Measurements from ENCODE around the gene C1orf159. TPM values are rescaled to one million over a fixed set of nuclear protein-coding genes. Genes with fewer than 3 reads are reported as not detected.
A peak's percentile ranks its signal among the peaks of the same experiment; 100 is the strongest.

Gene C1orf159
- 9.8 TPM for polyA plus RNA-seq (2013, experiment 1 of 2)
- polyA plus RNA-seq (2013, experiment 2 of 2): 13.0 TPM

- Histone ChIP-seq H3K27me3 (ENCODE audit: insufficient read depth, low read length) (peaks cover 27% of the 10 kb centered on the region), H3K27ac (ENCODE audit: low read depth, low read length) (no peak within 1 kb of the TSS), H3K9me3 (ENCODE audit: insufficient read depth, low read depth, low read length) (peaks cover 5% of the 10 kb centered on the region; the same call in 1 of the 2 replicates), H3K4me3 (ENCODE audit: low read length) (peak within 1 kb of the TSS; percentile 77), H3K9ac (ENCODE audit: low read depth, low read length) (peak within 1 kb of the TSS; percentile 55), H3K36me3 (ENCODE audit: insufficient read depth, low read length) (peaks cover 15% of the 10 kb centered on the region; the same call in 1 of the 2 replicates), H3K4me1 (ENCODE audit: insufficient read depth, low read length) (0 out of 2 replicates have a peak, but pooled peaks cover 2% of the 10 kb centered on the region)
- WGBS: under 1% methylated on average over 128 of the region's 128 CpGs
These were observed at the start of gene C1orf159 for GRCh38 chr1:1115786-1116700. TSS of gene C1orf159 (minus strand) at chr1:1116089. CDS start at chr1:1091543, 24,546 bp downstream.

DNA sequence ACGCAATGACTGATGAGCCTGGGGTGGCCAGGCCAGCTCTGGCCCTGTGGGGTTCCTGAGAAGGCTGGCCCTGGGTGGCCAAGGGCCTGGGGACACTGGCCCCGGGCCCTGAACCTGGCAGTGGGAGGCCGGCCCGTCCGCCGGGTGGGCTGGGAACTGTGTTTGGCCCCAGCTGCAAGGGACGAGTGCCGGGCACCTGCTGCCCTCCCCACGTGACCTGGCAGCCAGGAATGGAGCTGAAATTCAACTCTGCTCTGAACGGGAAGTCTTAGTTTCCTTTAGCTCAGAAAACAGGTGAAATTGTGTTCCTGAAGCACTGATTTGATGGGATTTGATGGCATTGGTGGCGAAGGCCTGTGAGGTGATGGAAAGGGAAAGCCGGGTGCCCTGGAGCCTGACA, 49.6 kb upstream of the C1orf159 start:
- Histone ChIP-seq H3K9ac (ENCODE audit: low read depth, low read length) (no peak overlapping the region; the same call in 1 of the 2 replicates), H3K27me3 (ENCODE audit: insufficient read depth, low read length) (no peaks in the 10 kb centered on the region), H3K36me3 (ENCODE audit: insufficient read depth, low read length) (no peaks in the 10 kb centered on the region), H3K4me1 (ENCODE audit: insufficient read depth, low read length) (peaks cover 7% of the 10 kb centered on the region; the same call in 1 of the 2 replicates), H3K4me3 (ENCODE audit: low read length) (no peak overlapping the region), H3K27ac (ENCODE audit: low read depth, low read length) (no peak overlapping the region), H3K9me3 (ENCODE audit: insufficient read depth, low read depth, low read length) (no peaks in the 10 kb centered on the region)
- 87% methylated on average over 12 of the region's 12 CpGs for WGBS

GRCh38 chr1:1164701-1165451, 49.0 kb upstream of the C1orf159 start:
- H3K27me3 ChIP-seq (ENCODE audit: insufficient read depth, low read length): no peaks in the 10 kb centered on the region
- no peak overlapping the region for H3K4me3 ChIP-seq (ENCODE audit: low read length)
- H3K4me1 ChIP-seq (ENCODE audit: insufficient read depth, low read length): peaks cover 7% of the 10 kb centered on the region; the same call in 1 of the 2 replicates
- WGBS: 68% methylated on average over 48 of the region's 48 CpGs
- no peak overlapping the region; the same call in none of the 2 replicates for H3K27ac ChIP-seq (ENCODE audit: low read depth, low read length)
- no peaks in the 10 kb centered on the region for H3K36me3 ChIP-seq (ENCODE audit: insufficient read depth, low read length)
- H3K9me3 ChIP-seq (ENCODE audit: insufficient read depth, low read depth, low read length): no peaks in the 10 kb centered on the region
- H3K9ac ChIP-seq (ENCODE audit: low read depth, low read length): no peak overlapping the region

- 81% methylated on average over 26 of the region's 26 CpGs for WGBS
- Histone ChIP-seq H3K36me3 (ENCODE audit: insufficient read depth, low read length) (no peaks in the 10 kb centered on the region), H3K9me3 (ENCODE audit: insufficient read depth, low read depth, low read length) (no peaks in the 10 kb centered on the region), H3K4me3 (ENCODE audit: low read length) (no peak overlapping the region), H3K9ac (ENCODE audit: low read depth, low read length) (no peak overlapping the region), H3K27ac (ENCODE audit: low read depth, low read length) (no peak overlapping the region; the same call in 1 of the 2 replicates), H3K27me3 (ENCODE audit: insufficient read depth, low read length) (no peaks in the 10 kb centered on the region), H3K4me1 (ENCODE audit: insufficient read depth, low read length) (peaks cover 7% of the 10 kb centered on the region; the same call in 1 of the 2 replicates)
These were observed 48.4 kb upstream of the C1orf159 start for GRCh38 chr1:1164361-1164700.

DNA sequence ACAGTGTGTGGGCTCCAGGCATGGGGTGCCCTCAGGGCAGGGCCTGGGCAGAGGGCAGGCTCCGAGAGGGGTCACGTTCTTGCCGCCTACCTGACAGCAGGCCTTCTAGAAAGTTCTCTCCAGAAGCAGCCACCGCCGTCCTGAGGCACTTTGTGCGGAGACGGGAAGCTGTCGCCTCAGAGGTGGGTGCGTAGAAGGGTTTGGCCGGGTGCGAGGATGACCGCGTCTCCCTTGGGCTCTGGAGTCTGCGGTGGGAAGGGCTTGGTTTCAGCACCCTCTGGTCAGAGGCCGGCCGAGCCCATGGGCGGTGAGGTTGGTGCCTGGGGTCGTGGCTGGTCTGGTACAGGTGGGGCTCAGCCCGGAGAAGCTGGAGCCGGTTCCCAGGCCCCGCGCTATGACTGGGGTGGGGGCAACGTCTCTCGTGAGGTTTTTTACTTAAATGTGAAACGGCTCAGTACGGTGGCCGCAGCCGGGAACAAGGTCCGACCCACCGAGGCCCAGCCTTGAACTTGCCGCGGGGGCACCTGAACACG, 47.7 kb upstream of the C1orf159 start:
- Histone ChIP-seq H3K36me3 (ENCODE audit: insufficient read depth, low read length) (no peaks in the 10 kb centered on the region), H3K27me3 (ENCODE audit: insufficient read depth, low read length) (no peaks in the 10 kb centered on the region), H3K4me1 (ENCODE audit: insufficient read depth, low read length) (peaks cover 8% of the 10 kb centered on the region; the same call in 1 of the 2 replicates), H3K9ac (ENCODE audit: low read depth, low read length) (no peak overlapping the region), H3K4me3 (ENCODE audit: low read length) (no peak overlapping the region), H3K27ac (ENCODE audit: low read depth, low read length) (no peak overlapping the region), H3K9me3 (ENCODE audit: insufficient read depth, low read depth, low read length) (no peaks in the 10 kb centered on the region)
- WGBS: 94% methylated on average over 33 of the region's 33 CpGs

DNA sequence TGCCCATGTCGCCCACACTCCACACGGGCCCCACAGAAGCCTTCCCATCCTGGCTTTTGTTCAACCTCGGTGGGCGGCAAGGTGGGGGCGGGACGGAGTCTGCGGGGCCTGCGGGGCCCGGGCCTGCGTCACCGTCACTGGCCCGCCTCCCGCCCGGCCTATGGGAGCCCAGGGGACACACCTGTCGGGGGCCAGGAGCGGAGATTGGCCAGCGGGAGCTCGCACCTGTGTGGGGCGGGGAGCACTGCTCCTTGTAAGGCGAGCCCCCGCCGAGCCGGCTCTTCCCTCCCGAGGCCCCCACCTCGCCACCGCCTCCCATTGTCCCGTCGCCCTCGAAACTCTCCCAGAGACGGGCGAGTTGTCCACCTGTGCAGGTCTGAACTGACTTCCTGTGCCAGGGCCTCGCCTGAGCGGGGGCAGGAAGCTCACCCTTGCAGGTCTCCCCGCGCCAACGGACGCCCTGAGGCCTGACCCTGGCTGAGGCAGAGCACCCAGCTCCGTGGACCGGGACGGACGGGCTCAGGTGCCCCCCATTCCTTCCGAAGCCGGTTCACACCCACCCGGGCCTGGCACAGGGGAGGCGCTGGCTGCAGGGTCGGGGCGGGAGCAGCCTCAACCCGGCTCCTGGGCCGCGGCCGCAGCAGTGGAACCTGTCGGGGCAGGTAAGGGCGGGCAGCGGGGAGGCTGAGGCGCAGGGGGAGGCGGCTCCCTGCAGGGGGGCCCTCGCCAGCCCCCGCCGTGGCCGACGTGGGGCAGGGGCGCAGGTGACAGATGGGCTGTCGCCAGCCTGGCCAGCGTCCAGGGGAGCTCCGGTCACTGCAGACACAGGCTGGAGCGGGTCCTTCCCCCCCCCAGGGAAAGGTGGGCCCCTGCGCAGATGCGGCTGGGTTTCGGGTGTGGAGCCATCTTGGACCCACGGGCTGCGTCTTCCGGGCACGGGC, 47.0 kb upstream of the C1orf159 start:
- no peaks in the 10 kb centered on the region for H3K36me3 ChIP-seq (ENCODE audit: insufficient read depth, low read length)
- WGBS: 86% methylated on average over 73 of the region's 73 CpGs
- no peak overlapping the region; the same call in 1 of the 2 replicates for H3K9ac ChIP-seq (ENCODE audit: low read depth, low read length)
- peaks cover 12% of the 10 kb centered on the region; the same call in 1 of the 2 replicates for H3K4me1 ChIP-seq (ENCODE audit: insufficient read depth, low read length)
- 0 out of 2 replicates have a peak overlapping the region, but pooled peaks have one; percentile 10 for H3K4me3 ChIP-seq (ENCODE audit: low read length)
- H3K9me3 ChIP-seq (ENCODE audit: insufficient read depth, low read depth, low read length): no peaks in the 10 kb centered on the region
- no peaks in the 10 kb centered on the region for H3K27me3 ChIP-seq (ENCODE audit: insufficient read depth, low read length)
- H3K27ac ChIP-seq (ENCODE audit: low read depth, low read length): no peak overlapping the region

GRCh38 chr1:1161683-1162079, 45.8 kb upstream of the C1orf159 start:
- H3K9ac ChIP-seq (ENCODE audit: low read depth, low read length): no peak overlapping the region
- 84% methylated on average over 17 of the region's 17 CpGs for WGBS
- H3K27me3 ChIP-seq (ENCODE audit: insufficient read depth, low read length): no peaks in the 10 kb centered on the region
- H3K27ac ChIP-seq (ENCODE audit: low read depth, low read length): no peak overlapping the region
- no peaks in the 10 kb centered on the region for H3K36me3 ChIP-seq (ENCODE audit: insufficient read depth, low read length)
- no peaks in the 10 kb centered on the region for H3K9me3 ChIP-seq (ENCODE audit: insufficient read depth, low read depth, low read length)
- H3K4me3 ChIP-seq (ENCODE audit: low read length): no peak overlapping the region
- peaks cover 12% of the 10 kb centered on the region; the same call in 1 of the 2 replicates for H3K4me1 ChIP-seq (ENCODE audit: insufficient read depth, low read length)

- H3K4me1 ChIP-seq (ENCODE audit: insufficient read depth, low read length): peaks cover 12% of the 10 kb centered on the region; the same call in 1 of the 2 replicates
- no peaks in the 10 kb centered on the region for H3K36me3 ChIP-seq (ENCODE audit: insufficient read depth, low read length)
- no peak overlapping the region for H3K9ac ChIP-seq (ENCODE audit: low read depth, low read length)
- WGBS: 94% methylated on average over 29 of the region's 29 CpGs
- H3K27me3 ChIP-seq (ENCODE audit: insufficient read depth, low read length): no peaks in the 10 kb centered on the region; the same call in 1 of the 2 replicates
- H3K9me3 ChIP-seq (ENCODE audit: insufficient read depth, low read depth, low read length): no peaks in the 10 kb centered on the region
- H3K27ac ChIP-seq (ENCODE audit: low read depth, low read length): no peak overlapping the region
- H3K4me3 ChIP-seq (ENCODE audit: low read length): no peak overlapping the region
These were observed 45.3 kb upstream of the C1orf159 start for GRCh38 chr1:1161078-1161682.

- peaks cover 12% of the 10 kb centered on the region; the same call in 1 of the 2 replicates for H3K4me1 ChIP-seq (ENCODE audit: insufficient read depth, low read length)
- no peak overlapping the region for H3K27ac ChIP-seq (ENCODE audit: low read depth, low read length)
- no peaks in the 10 kb centered on the region; the same call in 1 of the 2 replicates for H3K27me3 ChIP-seq (ENCODE audit: insufficient read depth, low read length)
- H3K36me3 ChIP-seq (ENCODE audit: insufficient read depth, low read length): no peaks in the 10 kb centered on the region
- 90% methylated on average over 23 of the region's 23 CpGs for WGBS
- H3K4me3 ChIP-seq (ENCODE audit: low read length): no peak overlapping the region
- no peak overlapping the region for H3K9ac ChIP-seq (ENCODE audit: low read depth, low read length)
- H3K9me3 ChIP-seq (ENCODE audit: insufficient read depth, low read depth, low read length): no peaks in the 10 kb centered on the region
These were observed 44.5 kb upstream of the C1orf159 start for GRCh38 chr1:1160281-1160930.

Measured in HUES64 (cell line).